Adrenal gland (tissue), 5 donors: ENCODE data around the gene S100A8.

Experiments
- CTCF ChIP-seq, 6 experiments: fragments of 450-650 bp in 4 of 6; fragments of 200-600 bp in 2 of 6; sonication (generic) in 1 of 6; IDR thresholded peaks; 1 replicate in 5 of 6; 2 replicates in 1 of 6; pipeline versions ENCODE4 v1.5.1 to v1.8.0; 2016 to 2021; ENCODE audit warnings: antibody characterized with exemption in 6 of 6, mild to moderate bottlenecking in 2 of 6, moderate library complexity in 1 of 6
- POLR2A ChIP-seq, 2 donors: fragments of 450-650 bp; IDR thresholded peaks; one replicate each; pipeline ENCODE4 v1.6.1; 2017; ENCODE audit warnings: antibody characterized with exemption in 2 of 2, mild to moderate bottlenecking in 2 of 2, moderate library complexity in 1 of 2
- donor health status: DM: no; HTN: no; CAD: no.

- TF ChIP-seq CTCF (IDR thresholded peaks at IDR 0.05) (no peak), POLR2A (IDR thresholded peaks at IDR 0.05) (no peak)
Observed at GRCh38 chr1:153341431-153341934, 49.4 kb downstream of the S100A8 start.
